A549 (cell line): ENCODE data around the gene ALDH2.

Experiments
- JUN ChIP-seq, 2 experiments: fragments of >200 bp; sonication (Bioruptor Twin); formaldehyde crosslinking; IDR thresholded peaks; 2 replicates in 1 of 2; 3 replicates in 1 of 2; pipeline ENCODE4 v1.6.1; 2016 to 2017
- MAX ChIP-seq: IDR thresholded peaks from 2 replicates; pipeline ENCODE4 v1.6.1; 2012
- POLR2A ChIP-seq: IDR thresholded peaks from 2 replicates; pipeline ENCODE4 v1.6.1; 2012; ENCODE audit warnings: mild to moderate bottlenecking, low read length
- REST ChIP-seq: fragments of 200-600 bp; sonication (generic); IDR thresholded peaks from 2 replicates; pipeline ENCODE4 v1.6.1; 2016; ENCODE audit warnings: antibody characterized with exemption, mild to moderate bottlenecking, moderate library complexity
- TF ChIP-seq, protein P1 (sequence below): fragments of >200 bp; sonication (Bioruptor Twin); formaldehyde crosslinking; IDR thresholded peaks from 3 replicates; pipeline ENCODE4 v1.5.1; 2016

DNA sequence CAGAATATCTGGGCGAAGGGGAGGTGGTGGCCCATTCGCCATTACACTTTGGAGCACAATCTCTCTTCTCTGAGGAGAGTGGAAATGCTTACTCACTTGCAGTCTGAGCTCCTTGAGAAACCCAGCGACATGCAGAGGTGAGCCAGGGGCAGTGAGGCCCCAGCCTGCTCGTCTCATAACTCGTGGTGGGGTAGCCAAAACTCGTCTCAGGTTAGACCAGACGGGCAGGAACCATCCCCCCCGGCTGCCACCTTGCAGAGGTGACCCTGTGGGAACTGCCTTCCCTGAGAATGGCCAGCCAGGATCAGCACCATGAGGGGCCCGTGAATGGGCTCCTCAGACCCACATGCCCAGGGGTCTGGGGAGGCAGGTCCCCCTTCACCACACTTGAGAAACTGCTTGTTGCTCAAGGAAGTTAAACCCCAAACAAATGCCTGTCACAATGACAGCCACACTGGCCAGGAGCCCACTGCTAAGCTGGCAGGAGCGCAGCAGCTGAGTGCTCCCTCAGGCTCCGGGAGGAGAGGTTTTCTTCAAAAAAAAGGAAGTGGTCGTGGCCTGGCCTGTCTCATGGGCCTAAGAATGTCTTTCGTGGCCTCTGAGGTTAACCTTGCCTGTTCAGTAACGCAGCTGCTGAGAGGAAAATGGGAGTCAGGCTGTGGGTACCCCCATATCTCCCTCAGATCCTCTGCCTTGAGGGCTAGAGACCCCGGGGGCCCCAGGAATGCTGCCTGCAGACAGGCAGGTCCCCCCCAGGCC, 9.2 kb upstream of the ALDH2 start:
- TF ChIP-seq, protein P1, sequence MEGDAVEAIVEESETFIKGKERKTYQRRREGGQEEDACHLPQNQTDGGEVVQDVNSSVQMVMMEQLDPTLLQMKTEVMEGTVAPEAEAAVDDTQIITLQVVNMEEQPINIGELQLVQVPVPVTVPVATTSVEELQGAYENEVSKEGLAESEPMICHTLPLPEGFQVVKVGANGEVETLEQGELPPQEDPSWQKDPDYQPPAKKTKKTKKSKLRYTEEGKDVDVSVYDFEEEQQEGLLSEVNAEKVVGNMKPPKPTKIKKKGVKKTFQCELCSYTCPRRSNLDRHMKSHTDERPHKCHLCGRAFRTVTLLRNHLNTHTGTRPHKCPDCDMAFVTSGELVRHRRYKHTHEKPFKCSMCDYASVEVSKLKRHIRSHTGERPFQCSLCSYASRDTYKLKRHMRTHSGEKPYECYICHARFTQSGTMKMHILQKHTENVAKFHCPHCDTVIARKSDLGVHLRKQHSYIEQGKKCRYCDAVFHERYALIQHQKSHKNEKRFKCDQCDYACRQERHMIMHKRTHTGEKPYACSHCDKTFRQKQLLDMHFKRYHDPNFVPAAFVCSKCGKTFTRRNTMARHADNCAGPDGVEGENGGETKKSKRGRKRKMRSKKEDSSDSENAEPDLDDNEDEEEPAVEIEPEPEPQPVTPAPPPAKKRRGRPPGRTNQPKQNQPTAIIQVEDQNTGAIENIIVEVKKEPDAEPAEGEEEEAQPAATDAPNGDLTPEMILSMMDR: no peak
- TF ChIP-seq MAX: no peak
- TF ChIP-seq REST: no peak
- no peak for TF ChIP-seq JUN (IDR thresholded peaks at IDR 0.05)
- TF ChIP-seq POLR2A: no peak
